HEK293T (cell line): ENCODE results near the gene BDKRB1.

Source experiments
- ARNT ChIP-seq: fragments of 450-650 bp; IDR thresholded peaks from 2 replicates; pipeline ENCODE4 v1.6.1; 2017; ENCODE audit warnings: mild to moderate bottlenecking
- BHLHE40 ChIP-seq: fragments of 450-650 bp; IDR thresholded peaks from 2 replicates; pipeline ENCODE4 v1.6.1; 2016; ENCODE audit warnings: mild to moderate bottlenecking, moderate library complexity, borderline replicate concordance
- CTBP1 ChIP-seq: fragments of 450-650 bp; IDR thresholded peaks from 2 replicates; pipeline ENCODE4 v1.6.1; 2016; ENCODE audit warnings: borderline replicate concordance
- ELF4 ChIP-seq: fragments of 450-650 bp; IDR thresholded peaks from 2 replicates; pipeline ENCODE4 v1.6.1; 2017; ENCODE audit warnings: antibody characterized with exemption
- FOXK2 ChIP-seq: fragments of 450-650 bp; IDR thresholded peaks from 2 replicates; pipeline ENCODE4 v1.6.1; 2016; ENCODE audit warnings: mild to moderate bottlenecking
- FOXM1 ChIP-seq: fragments of 450-650 bp; IDR thresholded peaks from 2 replicates; pipeline ENCODE4 v1.6.1; 2017; ENCODE audit warnings: mild to moderate bottlenecking, borderline replicate concordance
- L3MBTL2 ChIP-seq: fragments of 450-650 bp; conservative IDR thresholded peaks from 2 replicates; pipeline ENCODE4 v1.6.1; 2016; ENCODE audit warnings: mild to moderate bottlenecking
- PKNOX1 ChIP-seq: fragments of 450-650 bp; IDR thresholded peaks from 2 replicates; pipeline ENCODE4 v1.6.1; 2016
- SP1 ChIP-seq: fragments of 450-650 bp; IDR thresholded peaks from 2 replicates; pipeline ENCODE4 v1.6.1; 2017
- SUZ12 ChIP-seq: fragments of 450-650 bp; IDR thresholded peaks from 2 replicates; pipeline ENCODE4 v1.6.1; 2016; ENCODE audit warnings: mild to moderate bottlenecking
- TARDBP ChIP-seq: fragments of 450-650 bp; IDR thresholded peaks from 2 replicates; pipeline ENCODE4 v1.6.1; 2016

DNA sequence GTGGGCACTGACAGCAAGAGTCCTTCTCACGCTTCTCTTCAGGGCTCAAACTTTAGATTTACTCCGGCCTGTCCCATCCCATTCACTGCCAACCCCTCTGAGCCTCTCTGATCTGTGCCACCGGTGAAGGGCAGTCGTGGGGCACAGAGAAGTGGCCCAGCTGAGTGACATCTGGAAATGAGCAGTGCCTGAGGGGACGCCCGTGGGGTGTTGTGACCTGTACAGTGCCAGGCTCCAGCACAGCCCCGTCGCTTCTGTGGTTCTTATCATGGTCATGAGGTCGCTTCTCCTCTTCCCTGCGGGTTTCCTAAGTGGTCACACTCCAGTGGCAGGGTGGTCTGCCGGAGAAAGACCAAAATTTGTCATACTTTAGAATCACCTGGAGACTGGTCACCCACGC is 47.3 kb upstream of the BDKRB1 start:
- no peak for TF ChIP-seq FOXK2
- TF ChIP-seq SP1: no peak
- no peak for TF ChIP-seq CTBP1
- TF ChIP-seq ARNT: no peak
- TF ChIP-seq FOXM1: no peak
- no peak for TF ChIP-seq BHLHE40
- TF ChIP-seq TARDBP: no peak
- TF ChIP-seq SUZ12: no peak
- TF ChIP-seq L3MBTL2: no peak
- no peak for TF ChIP-seq PKNOX1
- no peak for TF ChIP-seq ELF4
